HG02610 (cell line): ENCODE results near the gene SENP5.
"Not testable (repeated sequence)": the region's sequence is repeated elsewhere in the genome, so short reads cannot be mapped to it uniquely, and the experiment has no call there.

Source experiments
- ATAC-seq: cut with Tn5 transposase; IDR thresholded peaks from one replicate; pipeline ENCODE4 v1.9.1; 2021; ENCODE audit warnings: mild to moderate bottlenecking, moderate library complexity; ENCODE audit not compliant: unreplicated experiment

SENP5 gene, protein sequence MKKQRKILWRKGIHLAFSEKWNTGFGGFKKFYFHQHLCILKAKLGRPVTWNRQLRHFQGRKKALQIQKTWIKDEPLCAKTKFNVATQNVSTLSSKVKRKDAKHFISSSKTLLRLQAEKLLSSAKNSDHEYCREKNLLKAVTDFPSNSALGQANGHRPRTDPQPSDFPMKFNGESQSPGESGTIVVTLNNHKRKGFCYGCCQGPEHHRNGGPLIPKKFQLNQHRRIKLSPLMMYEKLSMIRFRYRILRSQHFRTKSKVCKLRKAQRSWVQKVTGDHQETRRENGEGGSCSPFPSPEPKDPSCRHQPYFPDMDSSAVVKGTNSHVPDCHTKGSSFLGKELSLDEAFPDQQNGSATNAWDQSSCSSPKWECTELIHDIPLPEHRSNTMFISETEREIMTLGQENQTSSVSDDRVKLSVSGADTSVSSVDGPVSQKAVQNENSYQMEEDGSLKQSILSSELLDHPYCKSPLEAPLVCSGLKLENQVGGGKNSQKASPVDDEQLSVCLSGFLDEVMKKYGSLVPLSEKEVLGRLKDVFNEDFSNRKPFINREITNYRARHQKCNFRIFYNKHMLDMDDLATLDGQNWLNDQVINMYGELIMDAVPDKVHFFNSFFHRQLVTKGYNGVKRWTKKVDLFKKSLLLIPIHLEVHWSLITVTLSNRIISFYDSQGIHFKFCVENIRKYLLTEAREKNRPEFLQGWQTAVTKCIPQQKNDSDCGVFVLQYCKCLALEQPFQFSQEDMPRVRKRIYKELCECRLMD

GRCh38 chr3:196867507-196868296 is at the start of gene SENP5:
Gene SENP5 (plus strand): TSS chr3:196867920. CDS start chr3:196885182, 17,262 bp downstream.
- peak; percentile 89 for ATAC-seq

GRCh38 chr3:196821806-196822355 is 45.8 kb upstream of the SENP5 start:
- no peak for ATAC-seq

DNA sequence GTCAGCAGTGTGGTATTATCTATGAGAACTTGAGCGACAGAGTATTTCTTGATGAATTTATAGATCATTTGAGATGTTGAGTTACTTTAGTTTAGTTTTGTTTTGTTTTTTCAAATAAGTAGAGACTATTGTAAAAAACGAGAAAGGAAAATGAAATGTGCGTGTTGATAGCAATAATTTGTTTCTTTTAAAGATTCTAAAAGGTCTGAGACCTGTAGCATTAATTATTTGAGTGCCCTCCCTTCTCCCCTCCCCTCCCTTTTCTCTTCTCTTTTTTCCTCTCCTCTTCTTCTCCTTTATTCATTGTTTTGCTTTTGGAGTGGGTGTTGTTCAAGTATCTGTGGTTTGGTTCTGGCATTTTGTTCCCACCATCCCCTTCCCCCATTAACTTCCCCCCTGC is 38.1 kb upstream of the SENP5 start:
- not testable (repeated sequence) for ATAC-seq

DNA sequence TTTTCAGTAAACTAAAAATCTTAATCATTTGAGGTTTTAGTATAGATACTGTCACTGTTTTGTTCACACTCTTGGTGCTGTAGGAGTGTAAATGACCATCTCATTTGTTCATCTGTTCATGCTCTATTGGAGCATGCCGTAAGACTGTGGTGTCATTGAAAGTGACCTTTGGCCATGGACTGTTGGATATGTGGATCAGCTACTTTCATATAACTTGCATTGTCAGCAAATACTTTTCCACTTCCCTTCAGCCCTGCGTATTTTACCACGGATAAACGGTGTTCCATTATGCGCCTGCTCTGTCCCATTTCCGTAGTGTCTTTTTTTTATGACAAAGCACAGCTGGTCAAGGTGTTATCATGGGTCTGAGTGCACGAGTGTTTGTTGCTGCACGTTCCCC is 32.6 kb upstream of the SENP5 start:
- no peak for ATAC-seq

DNA sequence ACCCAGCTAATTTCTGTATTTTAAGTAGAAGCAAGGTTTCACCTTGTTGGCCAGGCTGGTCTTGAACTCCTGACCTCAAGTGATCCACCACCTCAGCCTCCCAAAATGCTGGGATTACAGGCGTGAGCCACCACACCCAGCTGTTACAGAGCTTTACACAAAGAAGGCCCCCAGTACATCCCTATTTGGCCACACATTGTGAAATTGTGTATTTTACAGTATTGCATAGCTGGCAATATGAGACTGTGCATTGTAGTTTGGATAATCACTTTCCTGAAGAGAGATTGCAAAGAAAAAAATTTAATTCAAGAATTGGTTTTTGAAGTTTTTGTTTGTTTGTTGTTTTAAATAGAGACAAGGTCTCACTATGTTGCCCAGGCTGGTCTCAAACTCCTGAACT is 31.1 kb upstream of the SENP5 start:
- ATAC-seq, result not testable (repeated sequence)

DNA sequence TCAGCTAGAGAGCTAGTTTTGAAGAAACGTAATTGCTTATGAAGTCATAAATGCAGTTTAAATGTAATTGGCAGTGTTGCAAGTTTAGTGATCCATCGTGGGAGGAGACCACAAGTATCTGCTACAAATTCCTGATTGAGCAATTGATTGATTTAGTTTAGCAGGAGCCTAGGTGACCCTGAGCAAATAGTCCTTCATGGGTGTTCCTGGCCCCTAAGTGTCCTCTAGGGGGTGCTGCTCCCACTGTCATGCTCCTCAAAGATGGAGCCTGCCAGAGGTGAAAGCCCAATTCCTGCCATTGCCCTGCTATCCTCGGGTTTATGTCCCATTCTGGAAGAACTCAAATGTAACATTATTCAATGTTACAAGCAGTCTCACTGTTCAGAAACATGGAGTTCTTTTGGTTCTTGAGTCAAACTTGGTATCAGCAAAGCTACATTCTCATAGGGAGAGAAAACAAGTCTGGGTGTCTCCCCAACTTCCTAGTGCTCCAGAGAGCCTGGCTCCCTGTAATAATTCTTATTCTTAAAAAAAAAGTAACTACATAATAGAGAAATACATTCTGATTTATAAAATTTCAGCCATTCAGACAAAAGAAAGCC is 29.8 kb upstream of the SENP5 start:
- ATAC-seq, result peak; percentile 77

DNA sequence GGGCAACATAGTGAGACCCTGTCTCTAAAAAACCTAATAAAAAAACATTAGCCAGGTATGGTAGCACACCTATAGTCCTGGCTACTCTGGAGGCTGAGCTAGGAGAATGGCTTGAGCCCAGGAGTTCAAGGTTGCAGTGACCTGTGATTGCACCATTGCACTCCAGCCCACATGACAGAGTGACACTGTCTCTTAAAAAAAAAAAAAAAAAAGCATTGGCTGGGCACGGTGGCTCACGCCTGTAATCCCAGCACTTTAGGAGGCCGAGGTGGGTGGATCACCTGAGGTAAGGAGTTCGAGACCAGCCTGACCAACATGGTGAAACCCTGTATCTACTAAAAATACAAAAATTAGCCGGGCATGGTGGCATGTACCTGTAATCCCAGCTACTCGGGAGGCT is 28.4 kb upstream of the SENP5 start:
- ATAC-seq, result not testable (repeated sequence)

- ATAC-seq, result no peak
Observed at GRCh38 chr3:196842567-196843434, 24.9 kb upstream of the SENP5 start.

- ATAC-seq, result no peak
Observed at GRCh38 chr3:196843435-196844110, 24.1 kb upstream of the SENP5 start.

DNA sequence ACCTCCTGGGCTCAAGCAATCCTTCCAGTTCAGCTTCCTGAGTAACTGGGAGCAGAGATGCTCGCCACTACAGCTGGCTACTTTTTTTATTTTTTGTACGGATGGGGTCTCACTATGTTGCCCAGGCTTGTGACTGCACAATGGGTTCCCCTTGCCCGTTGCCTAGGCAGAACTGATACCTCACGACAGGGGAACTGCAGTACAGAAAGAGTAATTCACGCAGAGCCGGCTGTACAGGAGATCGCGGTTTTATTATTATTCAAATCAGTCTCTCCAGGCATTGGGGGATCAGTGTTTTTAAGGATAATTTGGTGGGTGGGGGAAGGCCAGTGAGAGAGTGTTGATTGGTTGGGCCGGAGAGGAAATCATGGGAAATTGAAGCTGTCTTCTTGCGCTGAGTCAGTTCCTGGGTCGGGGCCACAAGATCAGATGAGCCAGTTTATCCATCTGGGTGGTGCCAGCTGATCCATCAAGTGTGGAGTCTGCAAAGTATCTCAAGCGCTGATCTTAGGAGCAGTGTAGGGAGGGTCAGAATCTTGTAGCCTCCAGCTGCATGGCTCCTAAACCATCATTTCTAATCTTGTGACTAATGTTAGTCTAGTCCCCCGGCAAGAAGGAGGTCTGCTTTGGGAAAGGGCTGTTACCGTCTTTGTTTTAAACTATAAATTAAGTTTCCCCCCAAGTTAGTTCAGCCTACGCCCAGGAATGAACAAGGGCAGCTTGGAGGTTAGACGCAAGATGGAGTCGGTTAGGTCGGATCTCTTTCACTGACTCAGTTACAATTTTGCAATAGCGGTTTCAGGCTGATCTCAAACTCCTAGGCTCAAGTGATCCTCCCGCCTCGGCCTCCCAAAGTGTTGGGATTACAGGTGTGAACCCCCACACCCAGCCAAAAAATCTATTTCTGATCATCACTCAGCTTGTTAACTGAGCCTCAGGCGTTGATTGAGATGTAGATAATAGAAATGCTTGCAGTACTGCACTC is 23.2 kb upstream of the SENP5 start:
- not testable (repeated sequence) for ATAC-seq

DNA sequence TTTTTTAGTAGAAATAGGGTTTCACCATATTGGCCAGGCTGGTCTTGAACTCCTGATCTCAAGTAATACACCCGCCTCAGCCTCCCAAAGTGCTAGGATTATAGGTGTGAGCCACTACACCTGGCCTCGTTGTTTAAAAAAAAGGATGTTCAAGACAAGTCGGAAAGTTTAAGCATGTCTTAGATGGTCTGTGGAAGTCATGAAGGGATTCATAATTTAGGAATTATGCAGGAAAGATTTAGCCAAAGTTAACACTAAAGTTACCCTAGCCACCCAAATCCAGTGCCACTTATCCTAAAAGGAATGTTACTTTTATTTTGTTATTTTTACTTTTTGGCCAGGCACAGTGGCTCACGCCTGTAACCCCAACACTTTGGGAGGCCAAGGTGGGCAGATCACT is 19.3 kb upstream of the SENP5 start:
- ATAC-seq, result not testable (repeated sequence)

DNA sequence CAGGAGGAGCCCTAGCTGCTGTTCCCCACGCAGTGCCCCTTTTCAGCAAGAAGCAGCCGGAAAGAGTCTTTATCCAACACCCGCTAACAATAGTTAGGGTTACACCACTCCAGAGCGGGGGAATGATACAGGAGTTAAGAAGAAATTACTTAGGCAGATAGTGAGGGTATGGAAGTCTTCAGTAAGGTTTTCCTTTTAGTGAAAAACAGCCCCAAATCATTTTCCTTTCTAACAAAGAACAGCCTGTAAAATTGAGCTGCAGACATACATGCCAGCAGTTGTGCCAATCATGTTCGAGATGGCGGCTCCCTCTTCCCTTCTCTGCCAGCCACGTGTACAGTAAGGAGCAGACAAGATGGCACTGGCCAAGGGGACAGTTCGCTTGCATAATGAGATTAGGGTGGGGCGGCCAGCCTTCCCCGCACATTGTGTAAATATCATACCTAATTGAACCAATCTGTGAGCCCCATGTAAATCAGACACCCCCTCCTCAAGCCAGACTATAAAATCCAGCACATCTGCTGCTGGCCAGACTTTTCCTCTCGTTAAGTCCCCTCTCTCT is 18.5 kb upstream of the SENP5 start:
- ATAC-seq, result no peak

- not testable (repeated sequence) for ATAC-seq
Observed at GRCh38 chr3:196863000-196863399, 4.7 kb upstream of the SENP5 start.

DNA sequence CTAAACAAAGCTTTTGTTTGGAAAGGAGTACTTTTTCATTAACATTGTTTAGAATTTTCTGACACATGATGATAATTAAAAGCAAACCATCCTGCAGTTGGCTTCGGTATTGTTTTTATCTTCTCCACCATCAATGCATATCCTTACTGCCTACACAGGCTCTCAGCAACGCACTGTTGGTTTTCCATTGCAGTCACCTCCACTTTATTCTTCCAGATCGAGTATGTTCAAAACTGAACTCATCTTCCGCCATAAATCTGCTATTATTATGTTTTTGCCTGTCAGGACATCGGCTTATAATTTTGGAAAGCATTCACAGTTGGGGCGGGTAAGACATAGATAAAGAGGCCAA is 589 bp upstream of the SENP5 start:
- ATAC-seq, result no peak

DNA sequence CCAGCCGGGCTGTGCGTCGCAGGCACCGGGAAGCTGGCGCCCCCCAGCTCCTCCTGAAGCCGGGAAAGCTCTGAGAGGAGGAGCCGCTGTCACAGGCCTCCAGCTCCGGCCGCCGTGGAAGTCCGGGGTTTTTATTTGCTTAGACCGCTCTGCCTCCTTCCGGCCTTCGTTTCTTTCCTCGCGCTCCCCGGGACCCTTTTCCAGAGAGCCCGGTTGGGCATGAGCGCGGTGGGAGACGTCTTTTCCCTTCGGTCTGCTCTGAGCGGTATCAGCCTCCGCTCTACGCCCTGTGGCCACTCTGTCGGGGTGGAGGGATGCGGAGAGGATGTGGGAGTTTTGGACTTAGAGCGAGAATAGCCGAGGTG is 559 bp downstream of the SENP5 start:
- peak; percentile 25 for ATAC-seq

GRCh38 chr3:196872316-196872715 is 4.6 kb downstream of the SENP5 start:
- no peak for ATAC-seq

- not testable (repeated sequence) for ATAC-seq
Observed at GRCh38 chr3:196874511-196875094, 6.9 kb downstream of the SENP5 start.
